Naive thymus-derived CD4-positive, alpha-beta T cell (primary cell): ENCODE measurements around the gene HAVCR2. TPM values are rescaled to one million over a fixed set of nuclear protein-coding genes. Genes with fewer than 3 reads are reported as not detected.
A peak's percentile ranks its signal among the peaks of the same experiment; 100 is the strongest.

Experiments
- ATAC-seq: fragments of 150-1000 bp; cut with Tn5 transposase; 2 replicates; pipeline ENCODE4 v1.10.0; 2021; ENCODE audit warnings: mild to moderate bottlenecking, moderate library complexity
- CTCF ChIA-PET: fragments of 350-600 bp; sonication (Branson Sonifier 250); formaldehyde crosslinking; loops from one replicate; lab custom pipeline; 2021; ENCODE audit warnings: antibody characterized with exemption; lab: Charles Lee
- POLR2A ChIA-PET: fragments of 350-600 bp; sonication (Branson Sonifier 250); formaldehyde crosslinking; loops from one replicate; lab custom pipeline; 2021; ENCODE audit warnings: antibody characterized with exemption, inconsistent platforms; lab: Charles Lee
- DNase-seq, 9 donors: peaks; one replicate each; pipeline versions ENCODE4 v3.0.0 to v3.0.0-alpha.2; 2020 to 2022; ENCODE audit warnings: mixed read lengths in 1 of 9
- H3K27ac ChIP-seq: one replicate; pipeline ENCODE4 v1.7.0; 2013; ENCODE audit warnings: mild to moderate bottlenecking, low read depth, low read length, moderate library complexity
- H3K27me3 ChIP-seq, 2 donors: one replicate each; pipeline ENCODE4 v1.7.0; 2013; ENCODE audit warnings: low read length in 2 of 2, mild to moderate bottlenecking in 2 of 2, moderate library complexity in 2 of 2; ENCODE audit not compliant: control insufficient read depth in 2 of 2, insufficient read depth in 2 of 2
- H3K36me3 ChIP-seq, 3 experiments: 1 replicate in 2 of 3; 2 replicates in 1 of 3; pipeline ENCODE4 v1.7.0; 2013; ENCODE audit warnings: low read length in 3 of 3, mild to moderate bottlenecking in 3 of 3, moderate library complexity in 1 of 3; ENCODE audit not compliant: insufficient read depth in 3 of 3, control insufficient read depth in 2 of 3
- H3K4me1 ChIP-seq, 2 donors: one replicate each; pipeline ENCODE4 v1.7.0; 2013; ENCODE audit warnings: low read length in 2 of 2, mild to moderate bottlenecking in 2 of 2, moderate library complexity in 1 of 2; ENCODE audit not compliant: control insufficient read depth in 2 of 2, insufficient read depth in 2 of 2
- H3K4me3 ChIP-seq: 2 replicates; pipeline ENCODE4 v1.7.0; 2013; ENCODE audit warnings: mild to moderate bottlenecking, low read length
- H3K9me3 ChIP-seq, 3 experiments: 1 replicate in 2 of 3; 2 replicates in 1 of 3; pipeline ENCODE4 v1.7.0; 2013; ENCODE audit warnings: low read length in 3 of 3; ENCODE audit not compliant: control insufficient read depth in 2 of 3
- H3K27ac Mint-ChIP-seq, 9 donors: one replicate each; pipeline ENCODE4 v1.8.0; 2020 to 2022; ENCODE audit warnings: mixed read lengths in 9 of 9, mild to moderate bottlenecking in 8 of 9, moderate library complexity in 5 of 9, inconsistent platforms in 2 of 9
- H3K27me3 Mint-ChIP-seq, 5 donors: one replicate each; pipeline ENCODE4 v1.8.0; 2021 to 2022; ENCODE audit warnings: mixed read lengths in 5 of 5, mild to moderate bottlenecking in 1 of 5
- H3K36me3 Mint-ChIP-seq, 5 donors: one replicate each; pipeline ENCODE4 v1.8.0; 2020 to 2022; ENCODE audit warnings: mixed read lengths in 5 of 5, mild to moderate bottlenecking in 3 of 5, inconsistent platforms in 1 of 5
- H3K4me1 Mint-ChIP-seq, 7 donors: one replicate each; pipeline ENCODE4 v1.8.0; 2020 to 2022; ENCODE audit warnings: mixed read lengths in 7 of 7, mild to moderate bottlenecking in 3 of 7, inconsistent platforms in 1 of 7
- H3K4me3 Mint-ChIP-seq, 10 donors: one replicate each; pipeline ENCODE4 v1.8.0; 2020 to 2022; ENCODE audit warnings: mild to moderate bottlenecking in 10 of 10, mixed read lengths in 10 of 10, moderate library complexity in 6 of 10, inconsistent platforms in 2 of 10
- H3K9me3 Mint-ChIP-seq, 11 donors: one replicate each; pipeline ENCODE4 v1.8.0; 2020 to 2022; ENCODE audit warnings: mixed read lengths in 11 of 11, mild to moderate bottlenecking in 4 of 11, inconsistent platforms in 1 of 11, moderate library complexity in 1 of 11
- intact Hi-C, 2 donors: fragments of 100-400 bp; cut with micrococcal nuclease; formaldehyde crosslinking; loops; one replicate each; pipeline ENCODE4 v1.15.1; 2023
- polyA plus RNA-seq, 2 donors: library from polyadenylated mRNA; unstranded; fragments of 300-500 nt; fragmentation: Illumina TruSeq; gene quantifications; one replicate each; pipeline ENCODE4 v1.2.3, GENCODE V29; 2021
- total RNA-seq, 6 experiments: library from RNA in 5 of 6; stranded (reverse) in 5 of 6; gene quantifications; 1 replicate in 5 of 6; 2 replicates in 1 of 6; pipeline ENCODE4 v1.2.3 and lab custom pipeline; 2021 to 2026

Gene HAVCR2
- total and polyA plus RNA-seq, 7 experiments from 2014 or later: 2.2 to 110 (median 5.5) TPM

- Mint-ChIP-seq H3K36me3 (peaks cover 0 to 19% (median 0%) of the 10 kb centered on the region in 5 donors), H3K27me3 (no peaks in the 10 kb centered on the region), H3K27ac (peak overlapping the region in 1 of 9 donors; percentile 30), H3K4me3 (no peak overlapping the region), H3K4me1 (peaks cover 0 to 38% (median 5%) of the 10 kb centered on the region in 7 donors), H3K9me3 (peaks cover 0 to 2% (median 0%) of the 10 kb centered on the region in 11 donors)
- Histone ChIP-seq H3K9me3 (no peaks in the 10 kb centered on the region), H3K4me1 (no peaks in the 10 kb centered on the region), H3K27ac (no peak overlapping the region), H3K27me3 (no peaks in the 10 kb centered on the region), H3K36me3 (no peaks in the 10 kb centered on the region), H3K4me3 (no peak overlapping the region)
- DNase-seq: no peak
- no peak for ATAC-seq
- CTCF ChIA-PET: no interaction called here
- POLR2A ChIA-PET: no interaction called here
- intact Hi-C loops: no loop called here
Observed at GRCh38 chr5:157068785-157069184, 40.1 kb downstream of the HAVCR2 start.

GRCh38 chr5:157068339-157068738 lies 40.5 kb downstream of the HAVCR2 start:
- intact Hi-C loops: no loop called here
- Mint-ChIP-seq H3K9me3 (peaks cover 0 to 5% (median 0%) of the 10 kb centered on the region in 11 donors), H3K27ac (peak overlapping the region in 1 of 9 donors; percentile 30), H3K4me1 (peaks cover 0 to 37% (median 5%) of the 10 kb centered on the region in 7 donors), H3K27me3 (no peaks in the 10 kb centered on the region), H3K4me3 (no peak overlapping the region), H3K36me3 (peaks cover 0 to 19% (median 0%) of the 10 kb centered on the region in 5 donors)
- ChIA-PET CTCF (no interaction called here), POLR2A (no interaction called here)
- no peaks in the 10 kb centered on the region for H3K4me1 ChIP-seq
- ATAC-seq (no peak), DNase-seq (no peak)
- no peaks in the 10 kb centered on the region for H3K36me3 ChIP-seq
- no peak overlapping the region for H3K4me3 ChIP-seq
- H3K9me3 ChIP-seq: no peaks in the 10 kb centered on the region
- no peak overlapping the region for H3K27ac ChIP-seq
- no peaks in the 10 kb centered on the region for H3K27me3 ChIP-seq

DNA sequence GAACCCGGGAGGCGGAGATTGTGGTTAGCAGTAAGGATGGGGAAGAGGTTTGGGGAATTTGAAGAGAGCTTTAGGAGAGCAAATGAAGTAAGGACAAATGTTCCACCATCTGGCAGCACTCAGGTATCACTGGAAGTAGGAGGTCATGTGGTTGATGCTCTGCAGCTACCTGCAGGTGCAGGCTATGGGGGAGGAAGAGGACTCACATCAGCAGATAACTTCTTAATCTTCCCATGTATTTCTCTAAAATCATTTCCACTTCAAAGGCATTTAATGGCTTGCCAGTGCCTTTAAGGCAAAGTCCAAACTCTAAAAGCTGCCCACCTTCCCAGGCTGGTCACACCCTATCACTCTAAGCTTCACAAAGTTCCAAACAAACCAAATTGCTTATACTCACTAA lies 41.8 kb downstream of the HAVCR2 start:
- H3K27ac Mint-ChIP-seq: peak overlapping the region in 2 of 9 donors; percentile 69 to 73
- no peak for DNase-seq
- H3K4me1 ChIP-seq: no peaks in the 10 kb centered on the region
- CTCF ChIA-PET: interaction anchor here (0.5 kb wide), 1 partner anchor 274 kb away, joined by 3 read pairs; no protein-coding TSS in a partner anchor
- no peak overlapping the region for H3K4me3 ChIP-seq
- H3K4me1 Mint-ChIP-seq: peaks cover 0 to 26% (median 5%) of the 10 kb centered on the region in 7 donors
- H3K36me3 ChIP-seq: no peaks in the 10 kb centered on the region
- H3K9me3 ChIP-seq: no peaks in the 10 kb centered on the region
- H3K27me3 Mint-ChIP-seq: no peaks in the 10 kb centered on the region
- H3K27ac ChIP-seq: no peak overlapping the region
- intact Hi-C loops: no loop called here
- POLR2A ChIA-PET: no interaction called here
- peaks cover 0 to 7% (median 0%) of the 10 kb centered on the region in 11 donors for H3K9me3 Mint-ChIP-seq
- peaks cover 0 to 19% (median 0%) of the 10 kb centered on the region in 5 donors for H3K36me3 Mint-ChIP-seq
- no peak overlapping the region for H3K4me3 Mint-ChIP-seq
- H3K27me3 ChIP-seq: no peaks in the 10 kb centered on the region
- no peak for ATAC-seq

GRCh38 chr5:157066080-157066479 lies 42.8 kb downstream of the HAVCR2 start:
- Mint-ChIP-seq H3K27me3 (no peaks in the 10 kb centered on the region), H3K27ac (peak overlapping the region in 2 of 9 donors; percentile 25 to 38), H3K9me3 (peaks cover 0 to 7% (median 0%) of the 10 kb centered on the region in 11 donors), H3K36me3 (peaks cover 0 to 19% (median 0%) of the 10 kb centered on the region in 5 donors), H3K4me3 (no peak overlapping the region), H3K4me1 (peaks cover 0 to 23% (median 5%) of the 10 kb centered on the region in 7 donors)
- DNase-seq: no peak
- Histone ChIP-seq H3K27ac (no peak overlapping the region), H3K4me3 (no peak overlapping the region), H3K27me3 (no peaks in the 10 kb centered on the region), H3K36me3 (no peaks in the 10 kb centered on the region), H3K4me1 (no peaks in the 10 kb centered on the region), H3K9me3 (no peaks in the 10 kb centered on the region)
- intact Hi-C loops: no loop called here
- no peak for ATAC-seq
- POLR2A ChIA-PET: no interaction called here
- CTCF ChIA-PET: no interaction called here

DNA sequence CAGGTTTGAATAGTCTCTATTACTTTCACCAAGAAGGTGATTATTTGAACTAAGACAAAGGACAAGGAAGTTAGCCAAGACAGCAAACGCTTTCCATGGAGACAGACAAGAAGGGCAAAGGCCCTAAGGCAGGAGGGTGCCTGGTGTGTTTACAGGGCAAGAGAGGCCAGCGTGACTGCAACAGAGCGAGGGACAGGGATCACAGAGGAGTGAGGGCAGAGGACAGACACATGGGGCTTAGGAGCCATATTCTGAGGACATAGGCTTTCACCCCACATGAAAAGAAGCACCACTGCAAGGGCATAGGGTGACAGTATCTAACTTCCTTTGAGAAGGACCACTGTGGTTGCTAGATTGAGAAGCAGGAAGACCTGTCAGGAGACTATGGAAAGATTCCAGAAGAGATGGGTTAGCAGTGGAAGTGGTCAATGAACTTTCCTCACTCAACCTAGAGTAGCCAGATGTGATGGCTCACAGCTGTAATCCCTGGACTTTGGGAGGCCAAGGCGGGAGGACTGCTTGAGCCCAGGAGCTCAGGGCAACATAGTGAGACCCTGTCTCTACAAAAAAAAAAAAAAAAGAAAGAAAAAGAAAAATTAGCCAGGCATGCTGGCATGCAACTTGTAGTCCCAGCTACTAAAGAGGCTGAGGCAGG lies 44.9 kb downstream of the HAVCR2 start:
- Histone ChIP-seq H3K4me3 (no peak overlapping the region), H3K27me3 (no peaks in the 10 kb centered on the region), H3K9me3 (no peaks in the 10 kb centered on the region), H3K36me3 (no peaks in the 10 kb centered on the region), H3K4me1 (no peaks in the 10 kb centered on the region), H3K27ac (no peak overlapping the region)
- peaks cover 0 to 7% (median 0%) of the 10 kb centered on the region in 11 donors for H3K9me3 Mint-ChIP-seq
- DNase-seq (no peak), ATAC-seq (no peak)
- ChIA-PET CTCF (no interaction called here), POLR2A (no interaction called here)
- no peaks in the 10 kb centered on the region for H3K27me3 Mint-ChIP-seq
- no peak overlapping the region for H3K4me3 Mint-ChIP-seq
- H3K36me3 Mint-ChIP-seq: peaks cover 0 to 19% (median 0%) of the 10 kb centered on the region in 5 donors
- H3K4me1 Mint-ChIP-seq: peaks cover 0 to 26% (median 5%) of the 10 kb centered on the region in 7 donors
- H3K27ac Mint-ChIP-seq: peak overlapping the region in 3 of 9 donors; percentile 24 to 72 (median 29)
- intact Hi-C loops: no loop called here

- Histone ChIP-seq H3K27me3 (no peaks in the 10 kb centered on the region), H3K4me3 (no peak overlapping the region), H3K4me1 (no peaks in the 10 kb centered on the region), H3K27ac (no peak overlapping the region), H3K9me3 (no peaks in the 10 kb centered on the region), H3K36me3 (no peaks in the 10 kb centered on the region)
- Mint-ChIP-seq H3K9me3 (peaks cover 0 to 7% (median 0%) of the 10 kb centered on the region in 11 donors), H3K27me3 (no peaks in the 10 kb centered on the region), H3K36me3 (peaks cover 0 to 18% (median 0%) of the 10 kb centered on the region in 5 donors), H3K27ac (peak overlapping the region in 1 of 9 donors; percentile 45), H3K4me1 (peaks cover 0 to 16% (median 0%) of the 10 kb centered on the region in 7 donors), H3K4me3 (no peak overlapping the region)
- CTCF ChIA-PET: no interaction called here
- ATAC-seq (no peak), DNase-seq (no peak)
- intact Hi-C loops: no loop called here
- POLR2A ChIA-PET: no interaction called here
Observed at GRCh38 chr5:157059891-157060290, 49.0 kb downstream of the HAVCR2 start.
